KMS-11 (cell line): Measurements from ENCODE around the gene CLN6.

Experiments
- H2AFZ ChIP-seq: fragments of 200-600 bp; sonication (generic); 2 replicates; pipeline ENCODE4 v1.6.1; 2016; ENCODE audit warnings: antibody characterized with exemption, mixed run types, low read depth
- H3K27ac ChIP-seq: fragments of 200-600 bp; sonication (generic); 2 replicates; pipeline ENCODE4 v1.6.1; 2016; ENCODE audit warnings: mild to moderate bottlenecking, mixed run types
- H3K27me3 ChIP-seq: fragments of 200-600 bp; sonication (generic); 2 replicates; pipeline ENCODE4 v1.6.1; 2017; ENCODE audit warnings: mild to moderate bottlenecking, low read depth, mixed run types, moderate library complexity; ENCODE audit not compliant: insufficient read depth
- H3K36me3 ChIP-seq: fragments of 200-600 bp; sonication (generic); 2 replicates; pipeline ENCODE4 v1.6.1; 2017; ENCODE audit warnings: mild to moderate bottlenecking, mixed run types; ENCODE audit not compliant: insufficient read depth
- H3K4me1 ChIP-seq: fragments of 200-600 bp; sonication (generic); 2 replicates; pipeline ENCODE4 v1.6.1; 2016; ENCODE audit warnings: mild to moderate bottlenecking, low read depth, mixed run types; ENCODE audit not compliant: poor library complexity, severe bottlenecking
- H3K4me2 ChIP-seq: fragments of 200-600 bp; sonication (generic); 2 replicates; pipeline ENCODE4 v1.7.0; 2016; ENCODE audit warnings: mild to moderate bottlenecking, mixed run types
- H3K4me3 ChIP-seq: fragments of 200-600 bp; sonication (generic); IDR thresholded peaks from 2 replicates; pipeline ENCODE4 v1.6.1; 2017; ENCODE audit warnings: low read depth, low read length, mixed read lengths; ENCODE audit not compliant: insufficient read depth
- H3K79me2 ChIP-seq: fragments of 200-600 bp; sonication (generic); 2 replicates; pipeline ENCODE4 v1.6.1; 2016; ENCODE audit warnings: low read depth, mixed run types; ENCODE audit not compliant: insufficient read depth
- H3K9ac ChIP-seq: fragments of 200-600 bp; sonication (generic); 2 replicates; pipeline ENCODE4 v1.6.1; 2016; ENCODE audit warnings: mild to moderate bottlenecking, mixed run types
- H4K20me1 ChIP-seq: fragments of 200-600 bp; sonication (generic); 2 replicates; pipeline ENCODE4 v1.6.1; 2016; ENCODE audit warnings: mild to moderate bottlenecking, mixed run types; ENCODE audit not compliant: insufficient read depth
- TF ChIP-seq, protein P1 (sequence below): fragments of 200-600 bp; sonication (generic); conservative IDR thresholded peaks from 2 replicates; pipeline ENCODE4 v1.6.1; 2017; ENCODE audit warnings: low read depth, mild to moderate bottlenecking, antibody characterized with exemption, low read length, moderate library complexity, mixed read lengths

The CLN6 gene

DNA sequence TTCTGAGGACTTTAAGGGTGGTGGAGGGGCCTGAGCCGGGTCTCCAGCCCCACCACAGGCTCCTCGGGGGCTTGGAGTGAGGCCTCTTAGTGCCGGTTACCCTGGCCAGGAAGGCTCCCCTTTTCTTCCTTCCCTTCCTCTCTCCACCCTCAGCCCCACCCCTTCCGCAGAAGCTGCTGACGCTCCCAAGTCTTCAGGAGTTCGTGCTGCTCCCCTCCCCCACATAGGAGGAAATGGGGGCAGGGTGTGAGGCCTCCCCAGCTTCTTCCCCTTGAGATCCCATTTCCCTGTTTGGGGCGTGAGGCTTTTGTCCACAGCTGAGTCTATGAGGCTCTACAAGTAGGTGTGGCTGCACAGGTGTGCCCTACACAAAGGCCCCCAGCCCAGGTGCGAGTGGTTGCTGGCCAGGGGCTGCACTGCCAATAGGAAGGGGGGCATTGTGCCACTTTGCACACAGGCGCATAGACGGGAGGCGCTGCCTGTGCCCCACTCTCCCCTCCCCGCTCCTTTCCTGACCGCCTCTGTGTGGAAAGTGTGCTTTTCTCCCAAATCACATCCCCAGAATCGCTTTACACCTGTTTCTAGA lies 23.5 kb downstream of the CLN6 start:
- no peaks in the 10 kb centered on the region for H4K20me1 ChIP-seq
- no peak overlapping the region for H3K4me3 ChIP-seq
- H3K4me1 ChIP-seq: no peaks in the 10 kb centered on the region
- H3K27ac ChIP-seq: no peak overlapping the region
- no peaks in the 10 kb centered on the region; the same call in 1 of the 2 replicates for H3K79me2 ChIP-seq
- H3K36me3 ChIP-seq: no peaks in the 10 kb centered on the region
- TF ChIP-seq, protein P1, sequence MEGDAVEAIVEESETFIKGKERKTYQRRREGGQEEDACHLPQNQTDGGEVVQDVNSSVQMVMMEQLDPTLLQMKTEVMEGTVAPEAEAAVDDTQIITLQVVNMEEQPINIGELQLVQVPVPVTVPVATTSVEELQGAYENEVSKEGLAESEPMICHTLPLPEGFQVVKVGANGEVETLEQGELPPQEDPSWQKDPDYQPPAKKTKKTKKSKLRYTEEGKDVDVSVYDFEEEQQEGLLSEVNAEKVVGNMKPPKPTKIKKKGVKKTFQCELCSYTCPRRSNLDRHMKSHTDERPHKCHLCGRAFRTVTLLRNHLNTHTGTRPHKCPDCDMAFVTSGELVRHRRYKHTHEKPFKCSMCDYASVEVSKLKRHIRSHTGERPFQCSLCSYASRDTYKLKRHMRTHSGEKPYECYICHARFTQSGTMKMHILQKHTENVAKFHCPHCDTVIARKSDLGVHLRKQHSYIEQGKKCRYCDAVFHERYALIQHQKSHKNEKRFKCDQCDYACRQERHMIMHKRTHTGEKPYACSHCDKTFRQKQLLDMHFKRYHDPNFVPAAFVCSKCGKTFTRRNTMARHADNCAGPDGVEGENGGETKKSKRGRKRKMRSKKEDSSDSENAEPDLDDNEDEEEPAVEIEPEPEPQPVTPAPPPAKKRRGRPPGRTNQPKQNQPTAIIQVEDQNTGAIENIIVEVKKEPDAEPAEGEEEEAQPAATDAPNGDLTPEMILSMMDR: no peak
- H3K9ac ChIP-seq: no peak overlapping the region
- H3K27me3 ChIP-seq: no peaks in the 10 kb centered on the region
- no peak overlapping the region for H2AFZ ChIP-seq
- no peak overlapping the region for H3K4me2 ChIP-seq

DNA sequence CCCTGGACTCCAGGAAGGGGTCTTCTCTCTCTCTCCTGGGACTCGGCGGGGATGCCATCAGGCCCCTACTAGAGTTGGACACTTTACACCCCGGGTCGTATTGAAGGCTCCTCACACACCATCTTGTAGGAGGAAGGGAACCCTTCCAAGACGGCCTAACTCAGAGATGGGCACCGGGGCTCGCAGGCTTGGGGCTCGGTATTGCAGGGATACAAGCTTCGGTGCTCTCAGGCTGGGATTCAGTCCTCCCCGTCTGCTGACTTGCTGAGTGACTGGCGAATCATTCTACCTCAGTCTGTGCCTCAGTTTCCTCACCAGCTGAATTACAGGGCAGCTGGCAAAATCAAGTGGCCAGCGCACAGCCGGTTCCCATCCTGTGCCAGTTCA lies 24.0 kb downstream of the CLN6 start:
- Histone ChIP-seq H3K27ac (no peak overlapping the region), H3K27me3 (no peaks in the 10 kb centered on the region), H4K20me1 (no peaks in the 10 kb centered on the region), H2AFZ (no peak overlapping the region), H3K4me1 (no peaks in the 10 kb centered on the region), H3K4me2 (no peak overlapping the region), H3K9ac (no peak overlapping the region), H3K79me2 (no peaks in the 10 kb centered on the region; the same call in 1 of the 2 replicates), H3K36me3 (no peaks in the 10 kb centered on the region), H3K4me3 (no peak overlapping the region)
- TF ChIP-seq, protein P1: no peak

- TF ChIP-seq, protein P1: no peak
- no peaks in the 10 kb centered on the region for H3K36me3 ChIP-seq
- no peaks in the 10 kb centered on the region for H4K20me1 ChIP-seq
- H2AFZ ChIP-seq: no peak within 1 kb of the TSS
- H3K4me3 ChIP-seq: no peak within 1 kb of the TSS
- H3K4me1 ChIP-seq: no peaks in the 10 kb centered on the region
- no peak within 1 kb of the TSS for H3K4me2 ChIP-seq
- no peak within 1 kb of the TSS for H3K27ac ChIP-seq
- H3K27me3 ChIP-seq: no peaks in the 10 kb centered on the region
- H3K79me2 ChIP-seq: no peaks in the 10 kb centered on the region; the same call in 1 of the 2 replicates
- H3K9ac ChIP-seq: no peak within 1 kb of the TSS
Observed at GRCh38 chr15:68204776-68205557, 24.6 kb downstream of the CLN6 start, which contains the start of gene CALML4. CALML4 (minus strand) TSS chr15:68205332; CDS start chr15:68205247, 85 bp downstream.

GRCh38 chr15:68204361-68204760 lies 25.2 kb downstream of the CLN6 start:
- no peaks in the 10 kb centered on the region for H3K4me1 ChIP-seq
- no peak overlapping the region for H2AFZ ChIP-seq
- no peaks in the 10 kb centered on the region for H3K27me3 ChIP-seq
- H3K9ac ChIP-seq: no peak overlapping the region
- TF ChIP-seq, protein P1: no peak
- H3K4me3 ChIP-seq: no peak overlapping the region
- no peaks in the 10 kb centered on the region for H4K20me1 ChIP-seq
- H3K27ac ChIP-seq: no peak overlapping the region
- no peaks in the 10 kb centered on the region for H3K36me3 ChIP-seq
- H3K79me2 ChIP-seq: no peaks in the 10 kb centered on the region; the same call in 1 of the 2 replicates
- H3K4me2 ChIP-seq: no peak overlapping the region
